HG03159 (cell line): ENCODE results near the gene RPRD1B.
"Not testable (repeated sequence)": the region's sequence is repeated elsewhere in the genome, so short reads cannot be mapped to it uniquely, and the experiment has no call there.

Experiments
- ATAC-seq: cut with Tn5 transposase; IDR thresholded peaks from one replicate; pipeline ENCODE4 v1.9.1; 2021; ENCODE audit warnings: mild to moderate bottlenecking, moderate library complexity; ENCODE audit not compliant: unreplicated experiment

RPRD1B gene

GRCh38 chr20:38098952-38099351 is 65.4 kb downstream of the RPRD1B start:
- no peak for ATAC-seq

- not testable (repeated sequence) for ATAC-seq
These were observed 68.7 kb downstream of the RPRD1B start for GRCh38 chr20:38102206-38102605.

- ATAC-seq = no peak
These were observed 70.7 kb downstream of the RPRD1B start for GRCh38 chr20:38104285-38104684.

DNA sequence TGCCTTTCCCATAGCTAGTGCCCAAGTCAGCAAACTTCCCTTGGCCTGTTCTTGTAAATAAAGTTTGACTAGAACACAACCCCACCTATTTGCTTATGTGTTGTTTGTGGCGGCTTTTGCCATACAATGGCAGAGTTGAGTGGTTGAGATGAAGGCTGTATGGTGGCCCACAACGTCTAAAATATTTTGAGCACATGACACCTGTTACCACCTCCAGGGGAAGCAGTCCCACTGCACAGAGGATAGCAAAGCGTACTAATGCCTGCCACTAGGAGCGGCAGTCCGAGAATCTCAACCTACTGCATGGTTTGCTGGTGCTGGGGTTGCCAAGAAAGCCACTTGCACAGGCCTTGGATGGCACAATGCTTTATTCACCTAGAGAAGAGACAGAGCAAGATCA is 72.9 kb downstream of the RPRD1B start:
- no peak for ATAC-seq

GRCh38 chr20:38107386-38107785 is 73.8 kb downstream of the RPRD1B start:
- ATAC-seq = not testable (repeated sequence)

DNA sequence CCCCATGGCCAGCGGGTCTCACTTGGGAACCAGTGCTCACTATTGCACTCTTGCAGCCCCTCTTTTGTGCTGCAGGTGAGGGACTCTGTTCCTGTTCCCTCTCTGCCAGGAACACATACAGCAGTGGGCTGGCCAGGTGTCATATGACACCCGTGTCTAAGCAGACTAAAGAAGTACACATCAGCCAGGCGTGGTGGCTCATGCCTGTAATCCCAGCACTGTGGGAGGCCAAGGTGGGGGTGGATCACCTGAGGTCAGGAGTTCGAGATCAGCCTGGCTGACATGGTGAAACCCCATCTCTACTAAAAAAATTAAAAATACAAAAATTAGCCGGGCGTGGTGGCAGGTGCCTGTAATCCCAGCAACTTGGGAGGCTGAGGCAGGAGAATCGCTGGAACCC is 74.4 kb downstream of the RPRD1B start:
- ATAC-seq = not testable (repeated sequence)

- ATAC-seq = no peak
These were observed 75.0 kb downstream of the RPRD1B start for GRCh38 chr20:38108438-38108985.

DNA sequence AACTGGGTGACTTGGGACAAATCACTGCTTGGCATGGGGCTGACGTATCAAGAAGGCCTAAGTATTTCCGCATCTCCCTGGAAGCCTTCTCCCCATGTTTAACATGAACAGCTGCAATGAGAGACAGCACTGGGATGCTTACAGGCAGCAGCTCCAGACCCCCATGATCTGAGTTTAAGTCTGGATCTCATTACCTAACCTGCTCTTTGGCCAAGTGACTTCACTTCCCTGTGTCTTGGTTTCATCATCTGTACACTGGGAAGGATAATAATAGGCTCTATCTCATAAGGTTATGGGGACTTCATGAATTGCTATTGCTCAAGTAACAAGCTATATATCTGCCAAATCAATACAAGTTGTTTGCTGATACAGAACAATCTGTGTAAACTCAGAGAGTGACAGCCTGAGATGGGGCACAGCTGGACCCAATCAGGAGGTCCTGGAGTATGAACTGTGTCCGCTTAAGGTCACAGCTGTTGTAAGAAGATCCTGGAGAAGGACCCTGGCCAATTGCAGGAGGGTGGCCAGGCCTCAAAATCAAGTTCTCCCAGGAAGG is 75.5 kb downstream of the RPRD1B start:
- no peak for ATAC-seq

- ATAC-seq = no peak
These were observed 76.3 kb downstream of the RPRD1B start for GRCh38 chr20:38109591-38110524.

DNA sequence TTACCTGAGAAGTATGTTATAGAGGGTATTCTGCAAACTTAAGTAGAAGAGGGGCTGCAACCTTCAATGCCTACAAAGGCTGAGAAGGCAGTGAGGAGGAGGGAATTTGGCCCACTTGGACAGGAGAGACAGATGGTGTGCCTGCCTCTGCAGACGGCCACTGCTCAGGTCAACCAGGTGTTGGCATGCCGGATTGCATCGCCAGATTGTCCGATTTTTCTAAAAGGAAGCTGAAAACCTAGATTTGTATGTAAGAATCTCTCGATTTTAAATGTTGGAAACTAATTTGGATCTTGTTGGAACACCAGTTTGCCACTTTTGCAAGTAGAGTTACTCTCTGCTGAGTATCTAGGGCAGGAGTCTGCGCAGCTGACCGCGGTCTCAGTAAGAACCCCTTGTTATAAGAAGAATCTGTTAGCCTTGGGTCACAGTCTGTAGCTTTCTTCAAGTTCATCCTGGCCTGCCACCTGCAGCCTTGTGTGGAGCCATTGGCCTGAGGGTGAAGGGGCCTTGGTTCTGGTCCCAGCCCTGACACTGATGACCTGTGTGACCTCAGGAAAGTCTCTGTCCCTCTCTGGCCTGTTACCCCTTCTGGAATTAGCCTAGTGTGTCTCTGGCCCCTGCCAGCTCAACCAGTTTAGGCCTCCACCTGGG is 77.1 kb downstream of the RPRD1B start:
- ATAC-seq = no peak

DNA sequence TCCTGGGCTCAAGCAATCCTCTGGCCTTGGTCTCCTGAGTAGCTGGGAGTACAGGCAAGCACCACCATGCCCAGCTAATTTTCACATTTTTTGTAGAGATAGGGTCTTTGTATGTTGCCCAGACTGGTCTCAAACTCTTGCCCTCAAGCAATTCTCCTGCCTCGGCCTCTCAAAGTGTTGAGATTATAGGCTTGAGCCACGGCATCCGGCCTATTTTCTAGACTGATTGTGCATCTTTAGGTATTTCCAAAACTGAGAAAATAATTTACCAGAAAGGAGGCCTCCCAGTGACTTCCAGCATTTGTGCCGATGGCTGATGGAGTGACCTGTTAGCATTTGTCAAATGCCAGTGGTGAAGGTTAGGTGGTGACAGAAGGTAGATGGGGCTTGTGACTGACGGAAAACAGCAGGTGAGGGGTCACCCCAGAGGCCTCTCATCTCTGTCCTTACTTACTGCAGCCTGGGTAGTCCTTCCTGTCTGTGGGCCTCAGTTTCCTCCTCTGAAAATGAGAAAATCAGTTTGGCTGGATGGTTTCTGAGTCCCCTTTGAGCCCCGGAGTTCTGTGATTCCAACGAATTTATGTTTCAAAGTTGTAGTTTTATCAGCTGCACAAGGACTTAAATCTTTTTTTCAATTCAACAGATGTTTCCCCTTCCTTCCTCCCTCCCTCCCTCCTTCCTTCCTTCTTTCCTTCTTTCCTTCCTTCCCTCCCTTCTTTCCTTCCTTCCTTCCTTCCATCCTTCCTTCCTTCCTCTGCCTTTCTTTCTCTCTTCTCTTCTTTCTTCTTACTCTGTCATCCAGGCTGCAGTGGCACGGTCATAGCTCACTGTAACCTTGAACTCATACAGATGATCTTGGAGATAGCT is 78.1 kb downstream of the RPRD1B start:
- no peak for ATAC-seq

GRCh38 chr20:38112261-38112929 is 78.8 kb downstream of the RPRD1B start:
- no peak for ATAC-seq

GRCh38 chr20:38112930-38113294 is 79.4 kb downstream of the RPRD1B start:
- no peak for ATAC-seq

DNA sequence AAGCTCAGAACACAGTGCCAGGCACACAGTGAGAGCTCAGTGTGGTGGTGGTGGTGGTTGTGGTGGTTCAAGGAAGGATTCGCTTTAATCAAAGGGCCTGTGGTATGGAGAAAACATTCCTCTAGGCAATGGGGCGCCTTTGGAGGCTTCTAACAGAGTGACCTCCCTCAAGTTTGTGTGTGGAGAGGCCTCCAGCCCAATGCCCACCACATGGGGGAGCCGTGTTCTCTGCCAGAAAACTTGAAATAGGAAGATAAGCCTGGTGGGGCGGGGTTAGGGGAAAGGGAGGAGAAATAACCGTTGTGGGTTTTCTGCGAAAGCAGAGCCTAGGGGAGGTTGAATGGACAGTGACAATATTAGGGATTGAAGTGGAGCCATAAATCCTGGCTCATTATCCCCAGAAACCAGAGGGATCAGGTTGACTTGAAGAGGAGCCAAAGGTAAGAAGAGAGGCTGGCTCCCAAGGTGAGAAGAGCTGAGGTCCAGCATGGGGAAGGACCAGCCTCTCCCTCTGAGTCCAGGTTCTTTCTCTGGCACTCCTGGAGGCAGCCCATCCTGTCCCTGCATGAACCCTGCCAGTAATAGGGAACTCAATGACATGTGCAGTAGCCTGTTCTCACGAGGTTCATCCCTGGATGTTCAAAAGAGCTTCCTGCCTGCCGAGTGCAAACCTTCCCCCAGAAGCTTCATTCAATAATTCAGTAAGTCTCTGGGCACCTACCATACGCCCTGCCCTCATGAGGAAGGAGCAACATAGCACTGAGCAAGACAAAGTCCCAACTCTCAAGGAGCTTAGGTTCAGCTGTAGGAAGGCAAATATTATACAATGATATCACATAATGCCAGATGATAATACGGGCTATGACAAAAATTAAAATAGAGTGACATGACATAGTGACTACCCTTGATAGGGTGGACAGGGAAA is 80.1 kb downstream of the RPRD1B start:
- ATAC-seq = no peak

DNA sequence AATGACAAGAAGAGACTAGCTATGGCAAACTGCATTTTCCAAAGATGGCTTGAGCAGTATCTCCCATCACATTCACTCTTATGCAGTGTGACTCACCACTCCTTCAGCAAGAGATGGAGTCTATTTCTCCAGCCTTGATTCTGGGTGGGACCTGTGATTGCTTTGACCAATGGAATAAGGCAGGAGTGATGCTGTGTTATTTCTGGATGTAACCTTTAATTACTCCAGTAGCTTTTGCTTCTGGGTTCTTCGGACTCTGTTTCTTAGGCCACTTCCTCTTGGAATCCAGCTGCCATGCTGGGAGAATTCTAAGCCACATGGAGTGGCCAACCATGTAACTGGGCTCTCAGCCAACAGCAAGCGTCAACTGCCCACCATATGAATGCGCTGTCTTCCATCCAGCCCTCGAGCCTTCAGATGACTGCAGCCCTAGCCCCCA is 80.8 kb downstream of the RPRD1B start:
- ATAC-seq = no peak

DNA sequence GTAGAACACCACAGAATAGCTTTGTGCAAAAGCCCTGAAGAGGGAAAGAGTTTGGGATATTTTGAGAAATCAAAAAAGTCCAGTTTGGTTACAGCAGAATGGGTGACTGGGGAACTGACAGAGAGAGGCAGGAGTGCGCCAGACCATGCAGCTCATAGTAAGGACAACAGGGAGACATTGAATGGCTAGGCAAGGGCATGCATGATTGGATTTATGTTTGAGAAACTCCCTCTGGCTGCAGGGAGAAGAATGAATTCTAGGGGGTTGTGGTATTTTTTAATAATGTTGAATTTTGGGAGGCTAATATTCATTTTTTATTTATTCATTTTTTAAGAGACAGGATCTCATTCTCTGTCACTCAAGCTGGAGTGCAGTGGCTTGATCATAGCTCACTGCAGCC is 81.7 kb downstream of the RPRD1B start:
- ATAC-seq = no peak

GRCh38 chr20:38115896-38116295 is 82.3 kb downstream of the RPRD1B start:
- no peak for ATAC-seq

DNA sequence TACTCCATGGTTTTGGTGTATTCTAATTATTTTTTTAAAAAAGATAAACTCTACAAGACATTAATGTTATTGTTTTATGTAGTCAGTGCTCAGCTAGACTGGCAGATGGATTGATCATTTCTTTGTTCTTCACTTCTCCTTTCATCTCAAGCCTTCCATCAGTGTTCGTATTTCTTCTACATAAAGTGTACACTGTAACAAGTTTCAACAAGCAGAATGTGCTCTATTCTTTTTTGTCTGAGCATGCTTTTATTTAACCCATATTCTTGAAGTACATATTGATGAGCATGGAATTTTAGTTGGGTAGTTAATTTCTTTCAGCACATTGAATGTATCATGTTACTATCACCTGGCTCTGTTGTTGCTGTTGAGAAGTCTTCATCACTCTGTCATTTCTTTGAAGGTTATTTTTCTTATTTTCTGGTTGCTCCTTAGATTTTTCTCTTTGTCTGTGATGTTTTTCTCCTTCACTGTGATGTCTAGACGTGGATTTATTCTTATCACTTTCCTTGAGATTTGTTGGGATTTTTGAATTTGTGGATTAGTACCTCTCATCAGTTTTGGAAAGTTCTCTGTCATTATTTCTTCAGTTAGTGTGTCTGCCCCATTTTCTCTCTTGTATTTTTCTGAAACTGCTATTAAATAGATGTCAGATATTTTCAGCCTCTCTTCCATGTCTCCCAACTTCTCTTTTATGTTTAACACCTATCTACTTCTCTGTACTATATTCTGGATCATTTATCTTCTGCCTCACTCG is 83.0 kb downstream of the RPRD1B start:
- ATAC-seq = no peak
